ENCODE data around the gene TOP3A. TPM values are rescaled to one million over a fixed set of nuclear protein-coding genes. Genes with fewer than 3 reads are reported as not detected.

The TOP3A gene
- total and polyA plus RNA-seq, 2 of the 13 experiments (the other 11 are each of a cell fraction or from before 2014, with no cell fraction given): 16.9 to 36.8 TPM

DNA sequence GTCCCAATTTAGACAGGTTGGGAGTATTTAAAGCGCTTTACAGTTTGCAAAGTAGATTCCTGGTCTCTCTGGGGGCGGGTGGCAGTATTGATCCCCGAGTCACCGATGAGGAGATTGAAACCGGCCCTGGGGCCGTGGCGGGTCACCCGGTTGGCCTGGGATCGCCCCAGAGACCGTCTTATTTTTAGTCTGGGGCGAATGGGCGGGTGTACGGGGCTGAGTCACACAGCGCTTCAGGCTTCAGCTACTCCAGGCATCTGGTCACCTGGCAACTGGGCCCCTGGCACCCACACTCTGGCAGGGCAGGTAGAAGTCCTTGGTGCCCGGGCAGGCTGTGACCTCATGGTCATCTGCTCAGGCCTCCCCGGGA lies 53.7 kb downstream of the TOP3A start (continued):
- TF ChIP-seq, protein P1, sequence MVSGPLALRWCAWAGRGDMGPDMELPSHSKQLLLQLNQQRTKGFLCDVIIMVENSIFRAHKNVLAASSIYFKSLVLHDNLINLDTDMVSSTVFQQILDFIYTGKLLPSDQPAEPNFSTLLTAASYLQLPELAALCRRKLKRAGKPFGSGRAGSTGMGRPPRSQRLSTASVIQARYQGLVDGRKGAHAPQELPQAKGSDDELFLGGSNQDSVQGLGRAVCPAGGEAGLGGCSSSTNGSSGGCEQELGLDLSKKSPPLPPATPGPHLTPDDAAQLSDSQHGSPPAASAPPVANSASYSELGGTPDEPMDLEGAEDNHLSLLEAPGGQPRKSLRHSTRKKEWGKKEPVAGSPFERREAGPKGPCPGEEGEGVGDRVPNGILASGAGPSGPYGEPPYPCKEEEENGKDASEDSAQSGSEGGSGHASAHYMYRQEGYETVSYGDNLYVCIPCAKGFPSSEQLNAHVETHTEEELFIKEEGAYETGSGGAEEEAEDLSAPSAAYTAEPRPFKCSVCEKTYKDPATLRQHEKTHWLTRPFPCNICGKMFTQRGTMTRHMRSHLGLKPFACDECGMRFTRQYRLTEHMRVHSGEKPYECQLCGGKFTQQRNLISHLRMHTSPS (CRISPR knock-in tag; IDR thresholded peaks at IDR 0.05; ENCODE audit: low read depth): peak; percentile 40; the same call in 1 of the 2 replicates

DNA sequence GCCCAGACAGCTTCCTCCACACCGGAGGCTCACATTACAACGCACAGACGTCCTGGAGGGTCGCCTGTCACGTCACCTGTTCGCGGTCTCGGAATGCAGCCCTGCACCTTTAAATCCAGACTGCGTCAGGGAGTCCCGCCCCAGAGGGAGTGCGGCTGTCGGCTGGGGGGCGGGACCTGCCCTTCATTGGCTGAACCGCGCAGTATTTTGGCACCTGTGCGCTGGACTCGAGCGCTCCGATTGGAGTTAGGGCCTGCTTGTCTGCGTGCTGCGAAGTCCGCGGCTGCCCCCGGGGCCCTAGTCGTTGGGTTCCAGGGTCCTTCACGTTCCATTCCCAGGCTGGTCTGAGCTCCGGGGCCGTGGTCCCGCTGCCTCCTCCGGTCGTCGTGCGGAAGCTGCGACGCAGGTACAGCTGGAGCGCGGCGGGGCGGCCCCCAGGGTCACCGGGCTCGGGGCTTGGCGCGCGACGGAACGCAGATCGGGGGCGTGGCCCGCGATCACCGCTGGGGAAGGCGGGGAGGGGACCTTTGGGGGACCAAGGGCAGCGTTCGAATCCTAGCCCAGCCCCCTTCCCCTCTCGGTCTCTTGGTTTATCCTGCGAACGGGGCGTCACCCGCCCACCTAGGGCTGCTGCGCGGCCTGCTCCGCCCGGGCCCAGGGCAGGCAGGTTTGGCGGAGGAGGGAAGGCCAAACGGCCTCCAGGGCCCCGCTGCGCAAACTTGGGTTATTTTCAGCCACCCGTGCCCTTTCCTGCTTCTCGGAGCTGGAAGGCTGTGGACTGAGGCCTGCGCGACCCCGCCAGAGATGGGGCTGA lies 54.3 kb downstream of the TOP3A start, which contains the start of gene MIEF2:
TSS of gene MIEF2 (plus strand) at position 331 of the 814 bp plus-strand sequence. CDS start 2,059 bp downstream, outside the sequence.
- Histone ChIP-seq H3K36me3 (replicated peaks in 1 of 2; ENCODE audit: control insufficient read depth in 1 of 2, insufficient read depth in 2 of 2, low read length in 2 of 2) (peaks cover 8 to 31% of the 10 kb centered on the region in 2 experiments; a peak in 4 of 5 replicates), H3K4me1 (ENCODE audit: insufficient read depth, low read length) (peaks cover 34% of the 10 kb centered on the region), H3K27me3 (ENCODE audit: control insufficient read depth in 1 of 2, insufficient read depth in 2 of 2, low read length in 2 of 2) (no peaks in the 10 kb centered on the region; a peak in 1 of 5 replicates), H3K27ac (ENCODE audit: extremely low read length, insufficient read depth, low read length) (peak within 1 kb of the TSS; percentile 83), H2AFZ (ENCODE audit: low read length) (peak within 1 kb of the TSS; percentile 23), H3K79me2 (ENCODE audit: insufficient read depth, low read length) (peaks cover 30% of the 10 kb centered on the region), H3K9ac (ENCODE audit: insufficient read depth, low read depth, low read length) (peak within 1 kb of the TSS; percentile 80), H3K4me3 (replicated peaks in 1 of 3; ENCODE audit: insufficient read depth in 1 of 3, low read depth in 2 of 3, low read length in 3 of 3) (peak within 1 kb of the TSS; percentile 75 to 82 (median 81)), H4K20me1 (ENCODE audit: insufficient read depth, low read length) (peaks cover 8% of the 10 kb centered on the region; the same call in 1 of the 2 replicates), H3K4me2 (ENCODE audit: low read depth, low read length) (peak within 1 kb of the TSS; percentile 97), H3K9me3 (ENCODE audit: low read length) (no peaks in the 10 kb centered on the region)
- peak; percentile 92 for FAIRE-seq
- in situ Hi-C loops (cut with HindIII; ENCODE audit: extremely low pct_ligation_motif_present, low pct_unique_long_range_greater_than_20kb) (no loop called here), intact Hi-C loops (cut with micrococcal nuclease; ENCODE audit: unreplicated experiment) (no loop called here)
- CTCF ChIA-PET (ENCODE audit: low intra/inter-chr PET ratio, low total read pairs): no interaction called here
- POLR2A ChIA-PET: interaction anchor here (1.0 to 2.7 kb wide), 6 partner anchors 13 to 103 kb away, joined by 3 to 7 read pairs (median 4); partner anchors contain the start of genes ALKBH5, SHMT1, SMCR8 and TOP3A
- BruUV-seq (replicated peaks): TSS peak; percentile 60
- peak; percentile 92 for DNase-seq (ENCODE audit: low spot score)
- WGBS (ENCODE audit: low lambda C conversion rate): 3% methylated on average over 14 of the region's 72 CpGs
- ATAC-seq: peak; percentile 84
- TF ChIP-seq FOXO1 (CRISPR knock-in tag; IDR thresholded peaks at IDR 0.05) (peak; percentile 29), ZNF660 (CRISPR knock-in tag; IDR thresholded peaks at IDR 0.05; ENCODE audit: borderline replicate concordance, low read depth) (no peak), ZNF563 (CRISPR knock-in tag; IDR thresholded peaks at IDR 0.05) (no peak; the same call in none of the 2 replicates), ZNF670 (CRISPR knock-in tag; IDR thresholded peaks at IDR 0.05; ENCODE audit: borderline replicate concordance) (peak; percentile 34; the same call in 1 of the 2 replicates), KLF13 (CRISPR knock-in tag; IDR thresholded peaks at IDR 0.05) (no peak), ZNF33B (CRISPR knock-in tag; IDR thresholded peaks at IDR 0.05) (peak; percentile 82; the same call in 1 of the 2 replicates), SAFB2 (CRISPR knock-in tag; IDR thresholded peaks at IDR 0.05; ENCODE audit: borderline replicate concordance, low read depth) (no peak), MIER3 (CRISPR knock-in tag; IDR thresholded peaks at IDR 0.05; ENCODE audit: borderline replicate concordance) (no peak), MYC (CRISPR knock-in tag; IDR thresholded peaks at IDR 0.05; ENCODE audit: borderline replicate concordance) (peak; percentile 71), CHD4 (IDR thresholded peaks at IDR 0.05; ENCODE audit: borderline replicate concordance, low read length) (no peak), ZNF496 (CRISPR knock-in tag; IDR thresholded peaks at IDR 0.05; ENCODE audit: insufficient replicate concordance) (no peak), GABPB1 (CRISPR knock-in tag; IDR thresholded peaks at IDR 0.05) (peak; percentile 85), ZNF3 (CRISPR knock-in tag; IDR thresholded peaks at IDR 0.05) (no peak), ZNF552 (CRISPR knock-in tag; IDR thresholded peaks at IDR 0.05; ENCODE audit: borderline replicate concordance) (0 out of 2 replicates have a peak, but pooled peaks have one; percentile 28)
- TF ChIP-seq, protein P2, sequence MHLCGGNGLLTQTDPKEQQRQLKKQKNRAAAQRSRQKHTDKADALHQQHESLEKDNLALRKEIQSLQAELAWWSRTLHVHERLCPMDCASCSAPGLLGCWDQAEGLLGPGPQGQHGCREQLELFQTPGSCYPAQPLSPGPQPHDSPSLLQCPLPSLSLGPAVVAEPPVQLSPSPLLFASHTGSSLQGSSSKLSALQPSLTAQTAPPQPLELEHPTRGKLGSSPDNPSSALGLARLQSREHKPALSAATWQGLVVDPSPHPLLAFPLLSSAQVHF (CRISPR knock-in tag; IDR thresholded peaks at IDR 0.05): no peak
- TF ChIP-seq, protein P3, sequence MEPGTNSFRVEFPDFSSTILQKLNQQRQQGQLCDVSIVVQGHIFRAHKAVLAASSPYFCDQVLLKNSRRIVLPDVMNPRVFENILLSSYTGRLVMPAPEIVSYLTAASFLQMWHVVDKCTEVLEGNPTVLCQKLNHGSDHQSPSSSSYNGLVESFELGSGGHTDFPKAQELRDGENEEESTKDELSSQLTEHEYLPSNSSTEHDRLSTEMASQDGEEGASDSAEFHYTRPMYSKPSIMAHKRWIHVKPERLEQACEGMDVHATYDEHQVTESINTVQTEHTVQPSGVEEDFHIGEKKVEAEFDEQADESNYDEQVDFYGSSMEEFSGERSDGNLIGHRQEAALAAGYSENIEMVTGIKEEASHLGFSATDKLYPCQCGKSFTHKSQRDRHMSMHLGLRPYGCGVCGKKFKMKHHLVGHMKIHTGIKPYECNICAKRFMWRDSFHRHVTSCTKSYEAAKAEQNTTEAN (CRISPR knock-in tag; conservative IDR thresholded peaks at IDR 0.05): no peak
- TF ChIP-seq, protein P4, sequence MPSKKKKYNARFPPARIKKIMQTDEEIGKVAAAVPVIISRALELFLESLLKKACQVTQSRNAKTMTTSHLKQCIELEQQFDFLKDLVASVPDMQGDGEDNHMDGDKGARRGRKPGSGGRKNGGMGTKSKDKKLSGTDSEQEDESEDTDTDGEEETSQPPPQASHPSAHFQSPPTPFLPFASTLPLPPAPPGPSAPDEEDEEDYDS (CRISPR knock-in tag; IDR thresholded peaks at IDR 0.05): peak; percentile 97

All from HepG2 (cell line).